ENCODE results near the gene HLA-DQA1.
"Not testable (repeated sequence)": the region's sequence is repeated elsewhere in the genome, so short reads cannot be mapped to it uniquely, and the experiment has no call there.

HLA-DQA1 gene

DNA sequence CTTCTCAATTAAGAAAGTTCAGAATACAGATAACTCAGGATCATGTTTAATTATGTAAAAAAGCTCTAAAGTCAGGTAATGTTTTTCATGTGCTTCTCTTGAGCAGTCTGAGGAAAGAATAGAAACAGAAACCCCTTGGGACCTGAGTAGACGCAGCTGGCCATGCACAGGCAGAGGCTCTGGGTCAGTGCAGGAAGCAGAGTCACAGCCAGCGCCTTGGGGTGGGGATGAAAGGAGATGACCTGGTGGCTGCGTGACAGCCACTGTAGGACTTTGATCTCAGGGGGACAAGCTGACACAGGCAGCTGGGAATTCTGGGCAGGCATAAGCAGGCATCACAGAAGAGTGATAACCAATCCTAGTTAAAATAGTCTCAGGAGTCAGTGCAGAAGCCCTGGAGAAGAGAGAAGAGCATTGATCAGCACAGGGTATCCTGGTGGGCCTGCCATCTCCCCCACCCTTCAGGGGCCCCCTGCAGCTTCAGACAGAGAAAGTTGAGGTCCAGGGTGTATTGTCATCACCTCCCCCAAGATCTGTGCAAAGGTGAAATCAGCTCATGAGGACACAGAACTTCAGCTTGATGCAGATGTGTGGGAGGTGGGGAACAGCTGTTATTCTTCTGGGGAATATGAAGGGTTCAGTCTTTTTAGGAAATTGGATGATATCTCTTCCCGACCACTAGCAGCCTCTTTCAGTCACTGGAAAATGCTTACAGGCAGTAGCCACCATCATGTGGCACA lies 22.8 kb downstream of the HLA-DQA1 start:
- DNase-seq, result no peak

DNA sequence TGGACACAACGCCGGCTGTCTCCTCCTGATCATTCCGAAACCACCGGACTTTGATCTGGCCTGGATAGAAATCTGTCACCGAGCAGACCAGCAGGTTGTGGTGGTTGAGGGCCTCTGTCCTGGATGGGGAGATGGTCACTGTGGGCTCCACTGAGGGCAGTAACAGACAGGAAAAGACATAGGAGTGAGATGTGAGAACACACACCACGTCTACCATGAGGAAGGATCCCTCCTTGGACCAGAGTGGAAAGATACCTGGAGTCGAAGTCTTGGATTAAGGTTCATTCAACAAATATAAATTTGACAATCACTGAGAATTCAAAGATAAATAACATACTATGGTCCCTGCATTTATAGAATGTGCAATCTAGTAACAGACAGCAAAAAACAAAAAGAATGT lies 24.9 kb downstream of the HLA-DQA1 start:
- no peak for DNase-seq

DNA sequence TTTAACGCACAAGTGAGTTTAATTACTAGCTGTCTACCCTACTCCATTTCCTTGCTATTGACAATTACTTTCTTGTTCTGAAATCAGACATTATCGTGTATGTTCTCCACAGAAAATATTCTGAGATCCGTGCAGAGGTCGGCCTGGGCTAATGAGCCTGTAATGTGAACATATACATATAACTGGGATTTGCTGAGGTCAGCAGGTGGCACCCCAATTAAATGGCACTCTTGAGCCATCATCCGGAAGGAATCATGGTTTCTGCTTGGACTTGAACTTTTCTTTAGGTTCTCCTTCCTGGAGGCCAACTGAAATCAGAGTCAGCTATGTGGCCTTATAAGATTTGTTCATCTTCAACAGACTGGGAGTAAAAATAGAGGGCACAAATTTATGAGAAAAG lies 25.6 kb downstream of the HLA-DQA1 start:
- no peak for DNase-seq

DNA sequence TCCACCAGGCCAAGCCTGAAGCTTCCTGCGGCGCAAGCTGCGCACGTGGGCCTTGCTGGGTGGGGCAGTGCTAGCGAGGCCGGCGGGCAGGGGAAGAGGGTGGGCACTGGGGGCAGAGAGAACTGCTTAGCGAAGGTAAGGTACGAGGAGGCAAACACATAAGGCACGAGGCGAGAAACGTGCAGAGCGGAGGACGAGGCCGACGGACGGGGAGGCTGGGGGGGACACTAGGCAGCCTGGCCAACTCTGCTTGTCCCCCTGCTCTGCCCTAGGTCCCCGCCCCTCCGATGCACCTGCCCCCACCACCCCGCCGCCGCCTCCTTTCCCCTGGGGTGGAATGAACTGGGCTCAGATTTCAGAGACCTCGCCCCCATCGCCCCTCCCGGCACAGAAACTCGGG lies 27.1 kb downstream of the HLA-DQA1 start:
- DNase-seq, result no peak

DNA sequence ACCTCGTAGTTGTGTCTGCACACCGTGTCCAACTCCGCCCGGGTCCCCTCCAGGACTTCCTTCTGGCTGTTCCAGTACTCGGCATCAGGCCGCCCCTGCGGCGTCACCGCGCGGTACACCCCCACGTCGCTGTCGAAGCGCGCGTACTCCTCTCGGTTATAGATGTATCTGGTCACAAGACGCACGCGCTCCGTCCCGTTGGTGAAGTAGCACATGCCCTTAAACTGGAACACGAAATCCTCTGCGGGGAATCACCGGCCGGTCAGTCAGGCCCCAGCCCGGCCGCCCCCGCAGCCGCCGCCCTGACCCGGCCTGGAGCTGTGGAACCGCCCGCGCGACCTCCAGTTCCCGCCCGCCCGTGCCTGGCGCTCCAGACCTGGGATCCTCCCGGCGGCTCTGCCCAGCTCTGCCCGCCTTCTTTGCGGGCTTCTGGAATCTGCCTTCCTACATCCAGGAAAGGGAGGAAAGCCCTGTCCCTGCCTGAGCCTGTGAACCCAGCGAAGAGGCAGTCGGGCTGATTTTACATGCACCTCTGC lies 27.7 kb downstream of the HLA-DQA1 start:
- peak in 1 of 2 donors; percentile 35 for DNase-seq

GRCh38 chr6:32665661-32666060 lies 28.5 kb downstream of the HLA-DQA1 start:
- DNase-seq, result no peak

DNA sequence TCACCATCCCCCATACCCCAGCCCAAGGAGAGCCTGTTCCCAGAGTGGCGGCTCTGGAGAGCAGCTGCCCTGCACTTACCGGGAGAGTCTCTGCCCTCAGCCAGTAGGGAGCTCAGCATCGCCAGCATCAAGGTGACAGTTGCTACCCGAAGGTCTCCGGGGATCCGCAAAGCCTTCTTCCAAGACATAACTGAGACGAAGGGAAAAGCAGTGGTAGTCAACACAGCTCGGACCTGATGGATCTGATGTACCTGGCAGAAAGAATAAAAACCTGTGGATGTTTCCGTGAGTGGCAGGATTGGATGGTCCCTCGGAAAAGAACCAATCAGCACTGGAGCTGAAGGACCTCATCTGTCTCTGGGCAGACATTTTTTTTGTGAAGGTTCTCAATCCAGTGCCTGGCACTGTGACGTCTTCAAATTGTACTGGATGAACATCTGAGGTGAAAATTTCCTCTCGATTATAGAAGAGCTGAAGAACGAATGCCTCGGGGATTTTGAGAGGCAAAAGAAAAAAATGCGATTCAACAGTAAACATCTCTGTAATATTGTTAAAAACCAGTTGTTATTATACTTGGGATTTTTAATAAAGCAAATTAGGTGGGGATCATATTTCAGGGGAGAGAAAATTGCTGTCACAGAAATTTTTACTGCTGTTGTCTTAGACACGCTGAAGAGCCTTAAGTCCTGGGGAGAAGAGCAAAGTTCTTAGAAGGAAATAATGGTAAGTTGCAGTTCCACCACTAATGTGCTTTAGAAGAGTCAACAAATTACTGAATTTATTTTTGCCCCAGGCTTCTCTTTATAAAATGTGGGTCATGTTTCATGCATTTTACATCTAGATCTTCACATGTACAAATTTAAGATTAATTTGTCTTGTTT lies 29.5 kb downstream of the HLA-DQA1 start, which contains the start of gene HLA-DQB1:
TSS of gene HLA-DQB1 (minus strand) at position 238 of the 881 bp plus-strand sequence. CDS start at position 188, 50 bp downstream.
- peak; percentile 13 to 29 for DNase-seq

DNA sequence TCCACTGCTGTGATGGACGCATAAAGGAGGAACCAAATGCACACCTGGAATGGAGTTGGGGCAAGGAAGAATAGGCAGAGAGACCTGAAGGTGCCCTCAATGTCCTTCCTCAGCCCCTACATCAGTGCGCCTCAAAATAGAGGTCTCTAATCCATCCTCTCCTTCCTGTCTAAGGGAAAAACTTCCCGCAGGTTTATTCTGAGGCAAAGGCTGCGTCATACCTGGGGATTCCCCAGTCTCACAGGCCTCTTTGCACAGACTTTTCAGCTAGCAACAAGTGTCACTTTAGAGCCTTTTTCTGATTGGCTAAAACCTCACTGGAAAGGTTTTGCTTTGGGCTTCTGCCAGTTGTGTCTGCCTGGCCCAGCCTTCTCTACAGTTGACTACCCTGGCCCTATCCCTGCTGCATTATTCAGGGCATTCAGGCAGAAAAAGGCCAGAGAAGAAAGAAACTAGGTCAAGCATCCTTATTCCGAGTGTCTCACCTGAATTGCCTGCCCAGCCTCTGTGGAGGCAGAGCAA lies 31.1 kb downstream of the HLA-DQA1 start:
- peak; percentile 2 to 27 for DNase-seq

GRCh38 chr6:32669240-32669639 lies 32.0 kb downstream of the HLA-DQA1 start:
- DNase-seq, result no peak

GRCh38 chr6:32669893-32670292 lies 32.7 kb downstream of the HLA-DQA1 start:
- no peak for DNase-seq

DNA sequence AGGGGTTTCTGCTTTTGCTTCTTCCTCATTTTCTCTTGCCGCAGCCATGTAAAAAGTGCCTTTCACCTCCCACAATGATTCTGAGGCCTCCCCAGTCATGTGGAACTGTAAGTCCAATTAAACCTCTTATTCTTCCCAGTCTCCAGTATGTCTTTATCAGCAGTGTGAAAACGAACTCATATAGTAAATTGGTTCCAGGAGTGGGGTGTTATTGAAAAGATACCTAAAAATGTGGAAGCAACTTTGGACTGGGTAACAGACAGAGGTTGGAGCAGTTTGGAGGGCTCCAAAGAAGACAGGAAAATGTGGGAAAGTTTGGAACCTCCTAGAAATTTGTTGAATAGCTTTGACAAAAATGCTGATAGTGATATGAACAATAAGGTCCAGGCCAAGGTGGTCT lies 34.7 kb downstream of the HLA-DQA1 start:
- DNase-seq, result not testable (repeated sequence)

- not testable (repeated sequence) for DNase-seq
Observed at GRCh38 chr6:32674123-32674522, 36.9 kb downstream of the HLA-DQA1 start.

DNA sequence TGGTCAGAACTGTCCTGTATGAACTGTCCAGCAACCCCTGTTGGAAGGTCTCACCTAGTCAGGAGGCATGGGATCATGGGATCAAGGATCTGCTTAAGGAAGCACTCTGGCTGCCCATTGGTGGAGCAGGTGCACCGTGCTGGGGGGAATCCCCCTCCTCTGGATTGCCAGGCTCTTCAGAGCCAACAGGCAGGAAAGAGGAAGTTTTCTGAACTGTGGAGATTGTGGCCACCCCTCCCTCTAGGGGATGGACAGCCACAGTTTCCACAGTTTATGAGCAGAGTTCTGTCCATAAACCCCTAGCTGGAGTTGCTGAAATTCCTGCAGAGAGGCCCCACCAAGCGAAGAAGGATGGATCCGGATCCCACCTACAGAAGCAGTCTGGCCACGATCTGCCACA lies 42.3 kb downstream of the HLA-DQA1 start:
- no peak for DNase-seq

DNA sequence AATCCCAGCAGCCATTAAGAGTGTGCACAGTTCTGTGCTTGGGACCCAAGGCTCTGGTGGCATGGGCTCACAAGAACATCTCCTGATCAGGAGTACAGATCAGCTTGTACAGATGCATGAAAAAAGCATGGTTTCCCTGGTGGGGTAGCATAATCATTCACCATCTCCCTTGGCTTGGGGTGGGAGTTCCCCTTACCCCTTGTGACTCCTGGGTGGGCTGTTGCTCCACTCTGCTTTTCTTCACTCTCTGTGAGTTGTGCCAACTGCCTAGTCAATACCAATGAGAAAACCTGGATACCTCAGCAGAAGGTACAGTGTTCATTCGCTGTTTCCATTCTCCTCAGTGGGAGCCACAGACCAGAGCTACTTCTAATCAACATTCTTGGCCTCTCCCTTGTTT lies 42.8 kb downstream of the HLA-DQA1 start:
- no peak for DNase-seq

- DNase-seq, result no peak
Observed at GRCh38 chr6:32684246-32684645, 47.0 kb downstream of the HLA-DQA1 start.

GRCh38 chr6:32685603-32686002 lies 48.4 kb downstream of the HLA-DQA1 start:
- peak in 1 of 2 donors; percentile 5 for DNase-seq

GRCh38 chr6:32689531-32690501 lies 52.6 kb downstream of the HLA-DQA1 start:
- no peak for DNase-seq

DNA sequence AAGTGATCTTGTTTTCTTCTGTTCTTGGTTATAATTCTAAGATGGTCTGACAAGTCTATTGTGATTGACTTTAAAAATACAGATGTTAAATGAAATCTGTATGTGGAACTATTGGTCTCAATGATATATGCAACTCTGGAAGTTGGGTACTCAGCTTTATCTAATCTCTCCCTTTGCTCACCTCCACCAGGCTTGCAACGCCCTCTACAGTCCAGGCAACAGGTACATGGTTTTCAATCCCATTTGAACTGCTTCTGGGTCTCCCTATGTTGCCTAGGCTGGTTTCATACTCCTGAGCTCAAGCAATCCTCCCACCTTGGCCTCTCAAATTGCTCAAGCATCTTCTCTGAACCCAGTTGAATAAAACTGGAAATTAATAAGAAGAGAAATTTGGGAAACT lies 54.8 kb downstream of the HLA-DQA1 start:
- peak; percentile 16 to 24 for DNase-seq
